ENCODE results near the gene KDELR1. TPM values are rescaled to one million over a fixed set of nuclear protein-coding genes. Genes with fewer than 3 reads are reported as not detected.
A peak's percentile ranks its signal among the peaks of the same experiment; 100 is the strongest.

Gene KDELR1
- total RNA-seq, 4 donors from 2014 or later: 63.5 to 87.4 (median 70.2) TPM

- H3K9me3 ChIP-seq: no peaks in the 10 kb centered on the region
- no peak overlapping the region for H3K4me3 ChIP-seq
- H3K27me3 ChIP-seq: no peaks in the 10 kb centered on the region
- H3K27ac ChIP-seq: no peak overlapping the region
- peaks cover 0 to 9% (median 0%) of the 10 kb centered on the region in 3 donors for H3K36me3 ChIP-seq
- H3K4me1 ChIP-seq: peaks cover 3 to 13% (median 6%) of the 10 kb centered on the region in 3 donors
- intact Hi-C loops (cut with DNase I): no loop called here
- no peak for DNase-seq
- TF ChIP-seq POLR2A (IDR thresholded peaks at IDR 0.05) (no peak), CTCF (IDR thresholded peaks at IDR 0.05) (no peak)
- 88 to 89% methylated on average over 4 to 5 of the region's 5 CpGs for WGBS, 2 donors
Measured at GRCh38 chr19:48359123-48359522, 32.2 kb downstream of the KDELR1 start.

GRCh38 chr19:48355365-48355954 is 35.9 kb downstream of the KDELR1 start:
- no peak for DNase-seq
- H3K4me3 ChIP-seq: no peak overlapping the region
- H3K4me1 ChIP-seq: no peaks in the 10 kb centered on the region
- TF ChIP-seq POLR2A (IDR thresholded peaks at IDR 0.05) (no peak), CTCF (IDR thresholded peaks at IDR 0.05) (no peak)
- no peaks in the 10 kb centered on the region for H3K27me3 ChIP-seq
- H3K36me3 ChIP-seq: peaks cover 0 to 9% (median 0%) of the 10 kb centered on the region in 3 donors
- intact Hi-C loops (cut with DNase I): no loop called here
- WGBS, 2 donors: 75 to 85% methylated on average over 5 to 10 of the region's 12 CpGs
- H3K27ac ChIP-seq: no peak overlapping the region
- H3K9me3 ChIP-seq: no peaks in the 10 kb centered on the region

GRCh38 chr19:48354332-48354992 is 36.9 kb downstream of the KDELR1 start:
- Histone ChIP-seq H3K27me3 (no peaks in the 10 kb centered on the region), H3K9me3 (no peaks in the 10 kb centered on the region), H3K27ac (no peak overlapping the region), H3K36me3 (peaks cover 0 to 9% (median 0%) of the 10 kb centered on the region in 3 donors), H3K4me1 (no peaks in the 10 kb centered on the region), H3K4me3 (no peak overlapping the region)
- 84% methylated on average over 13 to 15 of the region's 15 CpGs for WGBS, 2 donors
- TF ChIP-seq POLR2A (IDR thresholded peaks at IDR 0.05): no peak
- no peak for TF ChIP-seq CTCF (IDR thresholded peaks at IDR 0.05)
- intact Hi-C loops (cut with DNase I): no loop called here
- no peak for DNase-seq

GRCh38 chr19:48353677-48354076 is 37.7 kb downstream of the KDELR1 start:
- TF ChIP-seq POLR2A (IDR thresholded peaks at IDR 0.05) (no peak), CTCF (IDR thresholded peaks at IDR 0.05) (no peak)
- Histone ChIP-seq H3K4me1 (no peaks in the 10 kb centered on the region), H3K4me3 (no peak overlapping the region), H3K36me3 (peaks cover 0 to 3% (median 0%) of the 10 kb centered on the region in 3 donors), H3K9me3 (no peaks in the 10 kb centered on the region), H3K27ac (no peak overlapping the region), H3K27me3 (no peaks in the 10 kb centered on the region)
- DNase-seq: no peak
- 81 to 87% methylated on average over 5 of the region's 5 CpGs for WGBS, 2 donors
- intact Hi-C loops (cut with DNase I): no loop called here

- Histone ChIP-seq H3K9me3 (no peaks in the 10 kb centered on the region), H3K27me3 (no peaks in the 10 kb centered on the region), H3K4me3 (no peak overlapping the region), H3K36me3 (no peaks in the 10 kb centered on the region), H3K27ac (no peak overlapping the region), H3K4me1 (no peaks in the 10 kb centered on the region)
- TF ChIP-seq POLR2A (IDR thresholded peaks at IDR 0.05) (no peak), CTCF (IDR thresholded peaks at IDR 0.05) (peak; percentile 48 to 83 (median 73))
- DNase-seq: no peak
- intact Hi-C loops (cut with DNase I): no loop called here
- 25 to 37% methylated on average over 4 to 8 of the region's 8 CpGs for WGBS, 2 donors
Measured at GRCh38 chr19:48351341-48351752, 40.0 kb downstream of the KDELR1 start.

Data from esophagus squamous epithelium (tissue), 5 donors.